GM12892 (cell line): ENCODE data around the gene GABRG3.

Experiments used
- POLR2A ChIP-seq: IDR thresholded peaks from 2 replicates; pipeline ENCODE4 v1.6.1; 2011; ENCODE audit warnings: low read depth, low read length, control low read depth
- POLR2AphosphoS5 ChIP-seq: IDR thresholded peaks from 2 replicates; pipeline ENCODE4 v1.6.1; 2011; ENCODE audit warnings: low read depth, low read length, control low read depth

DNA sequence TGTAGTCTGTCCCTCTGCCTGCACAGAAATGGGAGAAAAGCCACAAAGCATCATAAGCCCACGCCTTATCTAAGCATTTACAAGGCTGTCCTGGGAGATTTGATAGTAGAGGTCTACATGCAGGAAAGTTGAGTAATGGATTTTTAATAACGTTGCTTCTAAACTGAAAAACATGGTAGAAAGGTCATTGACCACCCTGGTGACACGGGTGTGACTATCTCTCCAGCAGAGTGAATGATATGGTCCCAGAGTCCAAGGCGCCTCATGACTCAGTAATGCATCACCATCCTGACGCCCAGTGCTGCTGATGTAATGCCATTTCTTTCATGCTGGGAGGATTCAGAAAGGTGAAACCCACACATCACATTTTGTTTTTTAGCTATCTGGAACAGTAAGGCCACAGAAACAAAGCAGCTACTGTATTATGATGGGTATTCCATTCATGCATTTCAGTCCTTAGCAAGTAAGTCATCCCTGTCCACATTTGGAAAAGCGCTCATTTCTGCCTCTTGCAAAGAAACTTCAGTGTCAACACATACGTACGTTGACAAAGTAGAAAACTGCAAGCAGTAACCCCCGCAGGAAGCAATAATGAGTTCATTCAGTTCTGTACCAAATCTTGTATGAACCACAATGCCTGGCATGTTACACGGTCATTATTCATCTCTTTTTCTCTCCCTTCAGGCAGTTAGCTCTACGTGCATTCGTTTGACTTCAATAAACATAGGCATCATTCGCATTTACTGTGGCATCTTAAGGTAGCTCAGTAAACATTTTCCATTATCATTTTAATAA lies 483.5 kb downstream of the GABRG3 start:
- no peak for TF ChIP-seq POLR2AphosphoS5
- TF ChIP-seq POLR2A: no peak
